PFSK-1 (cell line): ENCODE results near the gene ATG7.

Source experiments
- FOXP2 ChIP-seq: optimal IDR thresholded peaks from 2 replicates; pipeline ENCODE3; 2011; ENCODE audit warnings: borderline replicate concordance, control low read depth, inconsistent platforms; ENCODE audit not compliant: insufficient read depth; ENCODE audit errors: extremely low read length, extremely low read depth
- POLR2AphosphoS5 ChIP-seq: IDR thresholded peaks from 2 replicates; pipeline ENCODE4 v1.6.1; 2012; ENCODE audit warnings: low read depth, mild to moderate bottlenecking, control low read depth, low read length, moderate library complexity
- SIN3A ChIP-seq: IDR thresholded peaks from 2 replicates; pipeline ENCODE4 v1.6.1; 2012; ENCODE audit warnings: mild to moderate bottlenecking, low read length, moderate library complexity, borderline replicate concordance; ENCODE audit not compliant: insufficient read depth
- TAF1 ChIP-seq: IDR thresholded peaks from 2 replicates; pipeline ENCODE4 v1.6.1; 2012; ENCODE audit warnings: low read length, control low read depth, borderline replicate concordance; ENCODE audit not compliant: insufficient read depth
- TF ChIP-seq, protein P1 (sequence below), 2 experiments: IDR thresholded peaks; 2 replicates each; pipeline versions ENCODE4 v1.6.1 to v1.8.0; 2011 to 2012; ENCODE audit warnings: low read depth in 2 of 2, low read length in 2 of 2, control low read depth in 1 of 2, inconsistent platforms in 1 of 2, mild to moderate bottlenecking in 1 of 2, moderate library complexity in 1 of 2; ENCODE audit not compliant: insufficient read depth in 1 of 2

ATG7 gene

DNA sequence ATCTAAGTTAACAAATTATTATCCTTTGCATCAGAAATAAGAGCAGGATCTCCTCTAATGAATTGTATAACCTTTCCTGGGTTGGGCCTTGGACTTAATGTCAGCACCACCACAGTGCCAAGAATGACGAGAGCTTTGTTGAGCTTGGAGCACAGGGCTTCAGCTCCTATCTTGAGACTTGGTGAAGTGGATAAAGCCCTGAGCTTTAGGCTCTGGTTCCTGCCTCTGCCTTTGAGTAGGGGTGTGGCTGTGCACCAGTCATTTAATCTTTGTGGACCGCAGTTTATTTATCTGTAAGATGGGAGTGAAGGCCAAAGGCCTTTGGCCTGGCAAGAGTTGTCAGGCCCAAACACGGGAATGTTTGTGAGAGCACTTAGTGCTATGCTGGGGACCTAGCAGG, 209.4 kb downstream of the ATG7 start:
- no peak for TF ChIP-seq FOXP2
- TF ChIP-seq POLR2AphosphoS5: no peak
- no peak for TF ChIP-seq TAF1
- TF ChIP-seq SIN3A: no peak
- TF ChIP-seq, protein P1, sequence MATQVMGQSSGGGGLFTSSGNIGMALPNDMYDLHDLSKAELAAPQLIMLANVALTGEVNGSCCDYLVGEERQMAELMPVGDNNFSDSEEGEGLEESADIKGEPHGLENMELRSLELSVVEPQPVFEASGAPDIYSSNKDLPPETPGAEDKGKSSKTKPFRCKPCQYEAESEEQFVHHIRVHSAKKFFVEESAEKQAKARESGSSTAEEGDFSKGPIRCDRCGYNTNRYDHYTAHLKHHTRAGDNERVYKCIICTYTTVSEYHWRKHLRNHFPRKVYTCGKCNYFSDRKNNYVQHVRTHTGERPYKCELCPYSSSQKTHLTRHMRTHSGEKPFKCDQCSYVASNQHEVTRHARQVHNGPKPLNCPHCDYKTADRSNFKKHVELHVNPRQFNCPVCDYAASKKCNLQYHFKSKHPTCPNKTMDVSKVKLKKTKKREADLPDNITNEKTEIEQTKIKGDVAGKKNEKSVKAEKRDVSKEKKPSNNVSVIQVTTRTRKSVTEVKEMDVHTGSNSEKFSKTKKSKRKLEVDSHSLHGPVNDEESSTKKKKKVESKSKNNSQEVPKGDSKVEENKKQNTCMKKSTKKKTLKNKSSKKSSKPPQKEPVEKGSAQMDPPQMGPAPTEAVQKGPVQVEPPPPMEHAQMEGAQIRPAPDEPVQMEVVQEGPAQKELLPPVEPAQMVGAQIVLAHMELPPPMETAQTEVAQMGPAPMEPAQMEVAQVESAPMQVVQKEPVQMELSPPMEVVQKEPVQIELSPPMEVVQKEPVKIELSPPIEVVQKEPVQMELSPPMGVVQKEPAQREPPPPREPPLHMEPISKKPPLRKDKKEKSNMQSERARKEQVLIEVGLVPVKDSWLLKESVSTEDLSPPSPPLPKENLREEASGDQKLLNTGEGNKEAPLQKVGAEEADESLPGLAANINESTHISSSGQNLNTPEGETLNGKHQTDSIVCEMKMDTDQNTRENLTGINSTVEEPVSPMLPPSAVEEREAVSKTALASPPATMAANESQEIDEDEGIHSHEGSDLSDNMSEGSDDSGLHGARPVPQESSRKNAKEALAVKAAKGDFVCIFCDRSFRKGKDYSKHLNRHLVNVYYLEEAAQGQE (IDR thresholded peaks at IDR 0.05; ENCODE audit: insufficient read depth in 1 of 2, low read depth in 2 of 2, low read length in 2 of 2): no peak

DNA sequence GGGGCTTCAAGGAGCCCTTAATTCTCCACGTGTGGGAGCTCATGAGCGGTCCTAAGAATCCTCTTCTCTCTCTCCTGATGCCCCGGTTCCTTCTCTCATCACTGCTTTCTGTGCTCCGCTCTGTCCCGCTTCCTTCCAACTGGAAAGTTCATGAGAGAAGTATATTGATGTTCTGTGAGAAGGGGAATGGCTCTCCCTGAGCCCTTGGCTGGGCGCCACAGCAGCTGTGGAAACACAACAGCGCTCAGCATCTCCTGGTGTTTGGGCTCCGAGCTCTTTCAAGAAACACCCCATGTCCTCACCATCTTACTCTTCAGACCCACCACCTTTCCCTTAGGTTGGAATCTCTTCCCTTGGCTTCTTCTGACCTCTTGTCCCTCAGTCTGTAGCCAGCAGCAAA, 209.8 kb downstream of the ATG7 start:
- TF ChIP-seq, protein P1 (IDR thresholded peaks at IDR 0.05; ENCODE audit: insufficient read depth in 1 of 2, low read depth in 2 of 2, low read length in 2 of 2): no peak
- TF ChIP-seq SIN3A: no peak
- no peak for TF ChIP-seq TAF1
- TF ChIP-seq POLR2AphosphoS5: no peak
- TF ChIP-seq FOXP2: no peak

- no peak for TF ChIP-seq POLR2AphosphoS5
- TF ChIP-seq SIN3A: no peak
- TF ChIP-seq, protein P1 (IDR thresholded peaks at IDR 0.05; ENCODE audit: insufficient read depth in 1 of 2, low read depth in 2 of 2, low read length in 2 of 2): no peak
- TF ChIP-seq FOXP2: no peak
- no peak for TF ChIP-seq TAF1
These were observed 222.1 kb downstream of the ATG7 start for GRCh38 chr3:11494131-11494916.

GRCh38 chr3:11495948-11496557, 223.9 kb downstream of the ATG7 start:
- TF ChIP-seq, protein P1 (IDR thresholded peaks at IDR 0.05; ENCODE audit: insufficient read depth in 1 of 2, low read depth in 2 of 2, low read length in 2 of 2): peak in 1 of 2 experiments; percentile 60; a peak in 1 of 4 replicates
- TF ChIP-seq POLR2AphosphoS5 (peak; percentile 22; the same call in 1 of the 2 replicates), SIN3A (no peak)
